Measurements from ENCODE around the gene BCL2L14.

- no peak for TF ChIP-seq CTCF (IDR thresholded peaks at IDR 0.05)
- TF ChIP-seq POLR2A (IDR thresholded peaks at IDR 0.05), result no peak
Observed at GRCh38 chr12:12086973-12087692, 16.4 kb downstream of the BCL2L14 start.
